ENCODE data around the gene TNS4. TPM values are rescaled to one million over a fixed set of nuclear protein-coding genes. Genes with fewer than 3 reads are reported as not detected.

The TNS4 gene
- total and polyA plus RNA-seq, 8 donors: 0.16 to 0.24 TPM; not detected in 6

- 55 to 63% methylated on average over 4 of the region's 4 CpGs for WGBS, 2 donors
- no peak for TF ChIP-seq CTCF (IDR thresholded peaks at IDR 0.05)
- ATAC-seq (no peak), FAIRE-seq (no peak), DNase-seq (no peak)
- Histone ChIP-seq H3K36me3 (no peaks in the 10 kb centered on the region), H3K9me3 (no peaks in the 10 kb centered on the region), H3K27me3 (no peaks in the 10 kb centered on the region), H3K4me3 (no peak overlapping the region), H3K4me1 (peaks cover 0 to 3% (median 0%) of the 10 kb centered on the region in 3 donors), H3K27ac (no peak overlapping the region)
- intact Hi-C loops (cut with DNase I): loop anchor here in 2 of 3 donors (5.0 kb wide), 2 partner anchors 37 to 92 kb away; no protein-coding TSS in a partner anchor
Measured at GRCh38 chr17:40440166-40440565, 61.3 kb downstream of the TNS4 start.

- 76 to 84% methylated on average over 5 of the region's 5 CpGs for WGBS, 2 donors
- Histone ChIP-seq H3K36me3 (no peaks in the 10 kb centered on the region), H3K27me3 (no peaks in the 10 kb centered on the region), H3K4me1 (no peaks in the 10 kb centered on the region), H3K4me3 (no peak overlapping the region), H3K9me3 (no peaks in the 10 kb centered on the region), H3K27ac (no peak overlapping the region)
- no peak for TF ChIP-seq CTCF (IDR thresholded peaks at IDR 0.05)
- no peak for FAIRE-seq
- intact Hi-C loops (cut with DNase I): no loop called here
- DNase-seq: no peak
- ATAC-seq: no peak
Measured at GRCh38 chr17:40437095-40437732, 64.2 kb downstream of the TNS4 start.

GRCh38 chr17:40436636-40437035 lies 64.8 kb downstream of the TNS4 start:
- 62 to 70% methylated on average over 5 of the region's 5 CpGs for WGBS, 2 donors
- Histone ChIP-seq H3K4me1 (no peaks in the 10 kb centered on the region), H3K27ac (no peak overlapping the region), H3K9me3 (no peaks in the 10 kb centered on the region), H3K27me3 (no peaks in the 10 kb centered on the region), H3K36me3 (no peaks in the 10 kb centered on the region), H3K4me3 (no peak overlapping the region)
- DNase-seq: no peak
- intact Hi-C loops (cut with DNase I): no loop called here
- TF ChIP-seq CTCF (IDR thresholded peaks at IDR 0.05): no peak
- ATAC-seq: no peak
- no peak for FAIRE-seq

GRCh38 chr17:40433551-40434415 lies 67.6 kb downstream of the TNS4 start:
- H3K36me3 ChIP-seq: no peaks in the 10 kb centered on the region
- intact Hi-C loops (cut with DNase I): no loop called here
- TF ChIP-seq CTCF (IDR thresholded peaks at IDR 0.05): peak in 1 of 4 donors; percentile 31
- ATAC-seq (peak in 3 of 4 donors; percentile 40 to 59 (median 52)), DNase-seq (no peak), FAIRE-seq (no peak)
- 88 to 89% methylated on average over 6 of the region's 6 CpGs for WGBS, 2 donors
- no peaks in the 10 kb centered on the region for H3K4me1 ChIP-seq
- H3K27ac ChIP-seq: no peak overlapping the region
- no peaks in the 10 kb centered on the region for H3K27me3 ChIP-seq
- no peaks in the 10 kb centered on the region for H3K9me3 ChIP-seq
- no peak overlapping the region for H3K4me3 ChIP-seq

Data from pancreas (tissue), 10 donors.